ENCODE data around the gene DIS3L2.

Gene DIS3L2

DNA sequence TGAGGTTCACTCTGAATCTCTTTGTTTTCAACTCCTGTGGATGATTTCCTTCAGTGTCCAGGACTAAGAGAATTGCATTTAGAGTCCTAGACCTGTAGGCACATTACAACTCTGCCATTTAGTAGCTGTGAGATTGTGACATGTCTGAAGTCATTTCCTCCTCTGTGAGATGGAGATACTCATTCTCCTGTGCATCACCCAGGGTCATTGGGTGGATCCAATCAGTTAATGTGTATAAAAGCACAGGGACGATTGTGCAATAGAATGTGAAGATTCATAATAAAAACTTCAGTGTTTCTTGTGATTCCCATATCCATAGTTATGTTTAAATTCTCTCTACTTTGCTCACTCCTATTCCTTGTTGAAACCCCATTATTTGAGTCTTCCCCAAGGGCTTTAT lies 113.6 kb downstream of the DIS3L2 start:
- H3K4me1 ChIP-seq (ENCODE audit: control insufficient read depth in 1 of 2, insufficient read depth in 2 of 2, low read length in 2 of 2) = no peaks in the 10 kb centered on the region
- no peaks in the 10 kb centered on the region for H3K27me3 ChIP-seq (ENCODE audit: low read depth, low read length)
- no peaks in the 10 kb centered on the region for H3K9me3 ChIP-seq (ENCODE audit: control insufficient read depth in 1 of 2, low read length in 2 of 2)
- H3K27ac ChIP-seq (ENCODE audit: low read length) = no peak overlapping the region
- H3K36me3 ChIP-seq (ENCODE audit: control insufficient read depth in 1 of 2, insufficient read depth in 2 of 2, low read length in 2 of 2) = no peaks in the 10 kb centered on the region
- H3K4me3 ChIP-seq (ENCODE audit: low read depth in 1 of 2, low read length in 2 of 2) = no peak overlapping the region

- H3K36me3 ChIP-seq (ENCODE audit: control insufficient read depth in 1 of 2, insufficient read depth in 2 of 2, low read length in 2 of 2) = no peaks in the 10 kb centered on the region
- no peak overlapping the region for H3K4me3 ChIP-seq (ENCODE audit: low read depth in 1 of 2, low read length in 2 of 2)
- H3K27ac ChIP-seq (ENCODE audit: low read length) = no peak overlapping the region
- H3K4me1 ChIP-seq (ENCODE audit: control insufficient read depth in 1 of 2, insufficient read depth in 2 of 2, low read length in 2 of 2) = no peaks in the 10 kb centered on the region
- H3K9me3 ChIP-seq (ENCODE audit: control insufficient read depth in 1 of 2, low read length in 2 of 2) = no peaks in the 10 kb centered on the region
- no peaks in the 10 kb centered on the region for H3K27me3 ChIP-seq (ENCODE audit: low read depth, low read length)
Observed at GRCh38 chr2:232075859-232076258, 114.3 kb downstream of the DIS3L2 start.

- Histone ChIP-seq H3K4me3 (ENCODE audit: low read depth in 1 of 2, low read length in 2 of 2) (no peak overlapping the region), H3K27ac (ENCODE audit: low read length) (no peak overlapping the region), H3K9me3 (ENCODE audit: control insufficient read depth in 1 of 2, low read length in 2 of 2) (no peaks in the 10 kb centered on the region), H3K4me1 (ENCODE audit: control insufficient read depth in 1 of 2, insufficient read depth in 2 of 2, low read length in 2 of 2) (no peaks in the 10 kb centered on the region), H3K27me3 (ENCODE audit: low read depth, low read length) (no peaks in the 10 kb centered on the region), H3K36me3 (ENCODE audit: control insufficient read depth in 1 of 2, insufficient read depth in 2 of 2, low read length in 2 of 2) (no peaks in the 10 kb centered on the region)
Observed at GRCh38 chr2:232076272-232076671, 114.8 kb downstream of the DIS3L2 start.

DNA sequence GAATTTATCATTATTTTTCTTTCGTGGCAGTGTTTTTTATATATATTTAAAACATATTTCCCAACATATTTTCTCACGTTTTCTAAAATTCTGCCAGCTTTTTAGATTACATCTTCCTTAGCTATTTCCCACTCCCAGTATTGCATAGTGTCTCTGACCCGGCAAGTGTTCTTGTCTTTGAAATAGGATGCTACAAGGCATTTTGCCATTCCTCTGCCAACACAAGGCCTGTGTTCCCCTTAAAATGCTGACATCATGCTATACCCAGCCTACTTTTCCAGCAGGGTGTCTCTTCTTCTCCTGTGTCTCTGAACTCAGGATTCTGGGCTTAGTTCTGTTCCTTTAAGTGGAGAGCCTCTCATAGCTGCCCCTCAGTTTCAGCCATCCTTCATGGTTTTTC lies 115.2 kb downstream of the DIS3L2 start:
- Histone ChIP-seq H3K27me3 (ENCODE audit: low read depth, low read length) (no peaks in the 10 kb centered on the region), H3K9me3 (ENCODE audit: control insufficient read depth in 1 of 2, low read length in 2 of 2) (no peaks in the 10 kb centered on the region), H3K27ac (ENCODE audit: low read length) (no peak overlapping the region), H3K36me3 (ENCODE audit: control insufficient read depth in 1 of 2, insufficient read depth in 2 of 2, low read length in 2 of 2) (no peaks in the 10 kb centered on the region), H3K4me3 (ENCODE audit: low read depth in 1 of 2, low read length in 2 of 2) (no peak overlapping the region), H3K4me1 (ENCODE audit: control insufficient read depth in 1 of 2, insufficient read depth in 2 of 2, low read length in 2 of 2) (no peaks in the 10 kb centered on the region)

- Histone ChIP-seq H3K4me1 (ENCODE audit: control insufficient read depth in 1 of 2, insufficient read depth in 2 of 2, low read length in 2 of 2) (peaks cover 0 to 5% of the 10 kb centered on the region in 2 donors), H3K27me3 (ENCODE audit: low read depth, low read length) (no peaks in the 10 kb centered on the region), H3K9me3 (ENCODE audit: control insufficient read depth in 1 of 2, low read length in 2 of 2) (no peaks in the 10 kb centered on the region), H3K27ac (ENCODE audit: low read length) (no peak overlapping the region), H3K4me3 (ENCODE audit: low read depth in 1 of 2, low read length in 2 of 2) (no peak overlapping the region), H3K36me3 (ENCODE audit: control insufficient read depth in 1 of 2, insufficient read depth in 2 of 2, low read length in 2 of 2) (peaks cover 5 to 6% of the 10 kb centered on the region in 2 donors)
Observed at GRCh38 chr2:232085164-232085563, 123.7 kb downstream of the DIS3L2 start.

- no peaks in the 10 kb centered on the region for H3K9me3 ChIP-seq (ENCODE audit: control insufficient read depth in 1 of 2, low read length in 2 of 2)
- H3K27ac ChIP-seq (ENCODE audit: low read length) = no peak overlapping the region
- peaks cover 0 to 5% of the 10 kb centered on the region in 2 donors for H3K4me1 ChIP-seq (ENCODE audit: control insufficient read depth in 1 of 2, insufficient read depth in 2 of 2, low read length in 2 of 2)
- no peak overlapping the region for H3K4me3 ChIP-seq (ENCODE audit: low read depth in 1 of 2, low read length in 2 of 2)
- no peaks in the 10 kb centered on the region for H3K27me3 ChIP-seq (ENCODE audit: low read depth, low read length)
- H3K36me3 ChIP-seq (ENCODE audit: control insufficient read depth in 1 of 2, insufficient read depth in 2 of 2, low read length in 2 of 2) = peaks cover 5 to 6% of the 10 kb centered on the region in 2 donors
Observed at GRCh38 chr2:232085826-232086425, 124.4 kb downstream of the DIS3L2 start.

GRCh38 chr2:232088771-232089170 lies 127.3 kb downstream of the DIS3L2 start:
- no peaks in the 10 kb centered on the region for H3K9me3 ChIP-seq (ENCODE audit: control insufficient read depth in 1 of 2, low read length in 2 of 2)
- peaks cover 5 to 6% of the 10 kb centered on the region in 2 donors for H3K36me3 ChIP-seq (ENCODE audit: control insufficient read depth in 1 of 2, insufficient read depth in 2 of 2, low read length in 2 of 2)
- no peak overlapping the region for H3K4me3 ChIP-seq (ENCODE audit: low read depth in 1 of 2, low read length in 2 of 2)
- H3K27ac ChIP-seq (ENCODE audit: low read length) = no peak overlapping the region
- peaks cover 0 to 5% of the 10 kb centered on the region in 2 donors for H3K4me1 ChIP-seq (ENCODE audit: control insufficient read depth in 1 of 2, insufficient read depth in 2 of 2, low read length in 2 of 2)
- H3K27me3 ChIP-seq (ENCODE audit: low read depth, low read length) = no peaks in the 10 kb centered on the region

DNA sequence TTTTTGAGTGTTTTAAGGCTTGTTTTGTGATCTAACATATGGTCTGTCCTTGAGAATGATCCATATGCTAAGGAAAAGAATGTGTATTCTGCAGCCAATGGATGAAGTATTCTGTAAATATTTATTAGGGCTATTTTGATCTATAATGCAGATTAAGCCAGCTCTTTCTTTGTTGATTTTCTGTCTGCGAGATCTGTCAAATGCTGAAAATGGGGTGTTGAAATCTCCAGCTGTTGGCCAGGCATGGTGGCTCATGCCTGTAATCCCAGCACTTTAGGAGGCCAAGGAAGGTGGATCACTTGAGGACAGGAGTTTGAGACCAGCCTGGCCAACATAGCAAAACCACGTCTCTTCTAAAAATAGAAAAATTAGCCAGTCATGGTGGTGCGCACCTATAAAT lies 132.7 kb downstream of the DIS3L2 start:
- Histone ChIP-seq H3K4me3 (ENCODE audit: low read depth in 1 of 2, low read length in 2 of 2) (no peak overlapping the region), H3K27ac (ENCODE audit: low read length) (no peak overlapping the region), H3K27me3 (ENCODE audit: low read depth, low read length) (no peaks in the 10 kb centered on the region), H3K4me1 (ENCODE audit: control insufficient read depth in 1 of 2, insufficient read depth in 2 of 2, low read length in 2 of 2) (no peaks in the 10 kb centered on the region), H3K9me3 (ENCODE audit: control insufficient read depth in 1 of 2, low read length in 2 of 2) (peaks cover 0 to 11% of the 10 kb centered on the region in 2 donors), H3K36me3 (ENCODE audit: control insufficient read depth in 1 of 2, insufficient read depth in 2 of 2, low read length in 2 of 2) (peaks cover 0 to 23% of the 10 kb centered on the region in 2 donors)

- Histone ChIP-seq H3K4me3 (ENCODE audit: low read depth in 1 of 2, low read length in 2 of 2) (no peak overlapping the region), H3K27me3 (ENCODE audit: low read depth, low read length) (no peaks in the 10 kb centered on the region), H3K36me3 (ENCODE audit: control insufficient read depth in 1 of 2, insufficient read depth in 2 of 2, low read length in 2 of 2) (peaks cover 0 to 23% of the 10 kb centered on the region in 2 donors), H3K9me3 (ENCODE audit: control insufficient read depth in 1 of 2, low read length in 2 of 2) (peaks cover 0 to 11% of the 10 kb centered on the region in 2 donors), H3K27ac (ENCODE audit: low read length) (no peak overlapping the region), H3K4me1 (ENCODE audit: control insufficient read depth in 1 of 2, insufficient read depth in 2 of 2, low read length in 2 of 2) (no peaks in the 10 kb centered on the region)
Observed at GRCh38 chr2:232094883-232095282, 133.4 kb downstream of the DIS3L2 start.

GRCh38 chr2:232097260-232097659 lies 135.7 kb downstream of the DIS3L2 start:
- Histone ChIP-seq H3K36me3 (ENCODE audit: control insufficient read depth in 1 of 2, insufficient read depth in 2 of 2, low read length in 2 of 2) (peaks cover 0 to 23% of the 10 kb centered on the region in 2 donors), H3K4me3 (ENCODE audit: low read depth in 1 of 2, low read length in 2 of 2) (no peak overlapping the region), H3K27me3 (ENCODE audit: low read depth, low read length) (no peaks in the 10 kb centered on the region), H3K4me1 (ENCODE audit: control insufficient read depth in 1 of 2, insufficient read depth in 2 of 2, low read length in 2 of 2) (no peaks in the 10 kb centered on the region), H3K27ac (ENCODE audit: low read length) (no peak overlapping the region), H3K9me3 (ENCODE audit: control insufficient read depth in 1 of 2, low read length in 2 of 2) (peaks cover 0 to 11% of the 10 kb centered on the region in 2 donors)

DNA sequence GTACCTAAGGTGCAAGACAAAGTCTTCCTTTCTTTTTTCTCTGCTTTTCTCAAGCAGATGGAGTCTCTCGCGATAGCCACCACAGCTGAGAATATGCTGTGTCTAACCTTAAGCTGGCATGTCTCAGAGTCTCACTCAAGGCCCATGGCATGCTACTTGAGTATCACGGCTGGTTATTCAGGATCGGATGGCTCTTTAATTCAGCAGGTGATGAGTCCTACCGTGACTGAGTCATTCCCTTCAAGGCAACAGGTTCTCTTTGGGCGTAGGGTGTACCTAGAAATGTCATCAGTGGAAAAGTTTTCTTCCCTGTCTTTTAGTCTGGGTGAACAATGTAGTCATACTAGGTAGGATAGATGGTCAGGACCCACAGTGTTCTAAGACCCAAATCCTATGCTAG lies 136.2 kb downstream of the DIS3L2 start:
- H3K4me1 ChIP-seq (ENCODE audit: control insufficient read depth in 1 of 2, insufficient read depth in 2 of 2, low read length in 2 of 2) = peaks cover 0 to 2% of the 10 kb centered on the region in 2 donors
- H3K4me3 ChIP-seq (ENCODE audit: low read depth in 1 of 2, low read length in 2 of 2) = no peak overlapping the region
- H3K9me3 ChIP-seq (ENCODE audit: control insufficient read depth in 1 of 2, low read length in 2 of 2) = peaks cover 0 to 11% of the 10 kb centered on the region in 2 donors
- no peak overlapping the region for H3K27ac ChIP-seq (ENCODE audit: low read length)
- H3K27me3 ChIP-seq (ENCODE audit: low read depth, low read length) = no peaks in the 10 kb centered on the region
- H3K36me3 ChIP-seq (ENCODE audit: control insufficient read depth in 1 of 2, insufficient read depth in 2 of 2, low read length in 2 of 2) = peaks cover 0 to 23% of the 10 kb centered on the region in 2 donors

DNA sequence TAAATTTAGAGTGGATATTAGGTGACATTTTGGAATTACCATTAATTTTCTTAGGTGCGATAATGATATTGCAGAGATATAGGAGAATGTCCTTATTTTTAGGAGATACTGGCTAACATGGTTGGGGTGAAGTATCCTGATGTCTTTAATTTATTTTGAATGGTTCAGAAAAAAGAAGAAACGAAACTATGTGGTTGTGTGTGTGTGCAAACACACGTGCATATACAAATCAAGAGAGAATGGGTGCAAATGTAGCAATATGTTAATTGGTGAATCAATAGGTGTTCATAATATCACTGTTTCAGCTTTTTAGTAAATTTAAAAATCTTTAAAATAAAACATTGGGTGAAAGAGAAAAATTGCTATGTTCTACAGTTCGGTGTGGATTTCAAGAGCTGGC lies 140.9 kb downstream of the DIS3L2 start:
- Histone ChIP-seq H3K4me3 (ENCODE audit: low read depth in 1 of 2, low read length in 2 of 2) (no peak overlapping the region), H3K27ac (ENCODE audit: low read length) (no peak overlapping the region), H3K9me3 (ENCODE audit: control insufficient read depth in 1 of 2, low read length in 2 of 2) (no peaks in the 10 kb centered on the region), H3K27me3 (ENCODE audit: low read depth, low read length) (no peaks in the 10 kb centered on the region), H3K36me3 (ENCODE audit: control insufficient read depth in 1 of 2, insufficient read depth in 2 of 2, low read length in 2 of 2) (peaks cover 0 to 6% of the 10 kb centered on the region in 2 donors), H3K4me1 (ENCODE audit: control insufficient read depth in 1 of 2, insufficient read depth in 2 of 2, low read length in 2 of 2) (peaks cover 0 to 12% of the 10 kb centered on the region in 2 donors)

All from muscle layer of duodenum (tissue), 2 donors.